NCI-H748 (cell line): Measurements from ENCODE around the gene ADAM15.

Experiments
- DNase-seq: peaks from one replicate; lab custom pipeline; 2025; ENCODE audit not compliant: unreplicated experiment; lab: John Stamatoyannopoulos, UW

ADAM15 gene

DNA sequence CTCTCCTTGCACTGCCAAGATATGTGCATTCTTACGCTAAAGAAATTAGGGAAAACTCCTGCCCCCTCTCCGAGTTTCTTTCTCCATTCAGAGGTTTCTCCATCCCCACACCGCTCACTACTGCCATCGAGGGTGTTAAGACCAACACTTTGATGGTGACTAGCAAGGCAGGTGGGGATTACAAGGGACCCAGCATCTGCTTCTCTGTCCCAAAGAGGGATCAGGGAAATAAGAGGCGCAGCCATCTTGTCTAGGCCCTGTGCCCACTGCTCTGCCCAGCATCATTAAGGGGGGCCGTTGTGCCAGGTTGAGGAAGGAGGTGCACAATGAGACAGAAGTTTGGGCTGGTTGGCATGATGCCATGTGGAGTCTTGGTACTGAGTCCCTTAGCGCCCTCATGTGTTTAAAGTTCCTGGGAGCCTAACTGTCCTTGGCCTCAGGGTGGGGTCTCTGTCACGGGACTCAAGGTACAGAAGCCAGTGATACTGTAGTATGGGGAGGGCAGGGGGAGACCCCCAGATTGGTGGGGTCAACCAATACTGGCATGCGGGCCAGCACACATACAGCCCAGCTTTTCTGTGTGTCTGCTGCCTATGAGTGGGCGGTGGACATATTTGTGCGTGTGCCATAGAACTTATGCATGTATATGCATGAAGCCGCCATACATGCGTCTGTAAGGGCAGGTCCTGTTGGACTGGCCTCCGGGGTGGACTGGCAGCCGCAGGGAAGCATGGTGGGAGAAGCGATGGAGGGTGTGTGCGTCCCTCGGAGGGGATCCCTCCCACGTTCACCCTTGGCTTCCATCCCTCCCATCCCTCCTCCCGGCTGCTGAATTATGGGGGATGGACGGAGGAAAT, 33.0 kb downstream of the ADAM15 start:
- peak; percentile 52 for DNase-seq

GRCh38 chr1:155084722-155085503, 33.8 kb downstream of the ADAM15 start:
- DNase-seq, result peak; percentile 96

- DNase-seq, result peak; percentile 65
Observed at GRCh38 chr1:155085504-155086127, 34.5 kb downstream of the ADAM15 start.

DNA sequence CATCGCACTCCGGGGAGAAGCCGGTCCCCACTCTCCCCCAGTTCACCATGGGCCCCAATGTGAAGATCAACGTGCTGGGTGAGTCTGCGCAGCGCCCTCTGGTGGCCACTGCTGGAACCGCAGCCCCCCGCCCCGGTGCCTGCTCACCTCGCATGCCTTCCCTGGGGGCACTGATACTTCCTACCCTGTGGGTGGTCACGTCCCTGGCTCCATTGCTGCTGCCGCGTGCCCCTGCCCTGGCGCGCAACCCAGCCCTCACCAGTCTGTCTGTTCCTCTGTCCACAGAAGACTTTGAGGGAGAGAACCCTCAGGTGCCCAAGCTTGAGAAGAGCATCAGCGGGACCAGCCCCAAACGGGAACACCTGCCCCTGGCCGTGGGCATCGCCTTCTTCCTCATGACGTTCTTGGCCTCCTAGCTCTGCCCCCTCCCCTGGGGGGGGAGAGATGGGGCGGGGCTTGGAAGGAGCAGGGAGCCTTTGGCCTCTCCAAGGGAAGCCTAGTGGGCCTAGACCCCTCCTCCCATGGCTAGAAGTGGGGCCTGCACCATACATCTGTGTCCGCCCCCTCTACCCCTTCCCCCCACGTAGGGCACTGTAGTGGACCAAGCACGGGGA, 35.1 kb downstream of the ADAM15 start:
- DNase-seq, result peak; percentile 73

GRCh38 chr1:155086856-155087535, 35.9 kb downstream of the ADAM15 start:
- DNase-seq, result no peak

DNA sequence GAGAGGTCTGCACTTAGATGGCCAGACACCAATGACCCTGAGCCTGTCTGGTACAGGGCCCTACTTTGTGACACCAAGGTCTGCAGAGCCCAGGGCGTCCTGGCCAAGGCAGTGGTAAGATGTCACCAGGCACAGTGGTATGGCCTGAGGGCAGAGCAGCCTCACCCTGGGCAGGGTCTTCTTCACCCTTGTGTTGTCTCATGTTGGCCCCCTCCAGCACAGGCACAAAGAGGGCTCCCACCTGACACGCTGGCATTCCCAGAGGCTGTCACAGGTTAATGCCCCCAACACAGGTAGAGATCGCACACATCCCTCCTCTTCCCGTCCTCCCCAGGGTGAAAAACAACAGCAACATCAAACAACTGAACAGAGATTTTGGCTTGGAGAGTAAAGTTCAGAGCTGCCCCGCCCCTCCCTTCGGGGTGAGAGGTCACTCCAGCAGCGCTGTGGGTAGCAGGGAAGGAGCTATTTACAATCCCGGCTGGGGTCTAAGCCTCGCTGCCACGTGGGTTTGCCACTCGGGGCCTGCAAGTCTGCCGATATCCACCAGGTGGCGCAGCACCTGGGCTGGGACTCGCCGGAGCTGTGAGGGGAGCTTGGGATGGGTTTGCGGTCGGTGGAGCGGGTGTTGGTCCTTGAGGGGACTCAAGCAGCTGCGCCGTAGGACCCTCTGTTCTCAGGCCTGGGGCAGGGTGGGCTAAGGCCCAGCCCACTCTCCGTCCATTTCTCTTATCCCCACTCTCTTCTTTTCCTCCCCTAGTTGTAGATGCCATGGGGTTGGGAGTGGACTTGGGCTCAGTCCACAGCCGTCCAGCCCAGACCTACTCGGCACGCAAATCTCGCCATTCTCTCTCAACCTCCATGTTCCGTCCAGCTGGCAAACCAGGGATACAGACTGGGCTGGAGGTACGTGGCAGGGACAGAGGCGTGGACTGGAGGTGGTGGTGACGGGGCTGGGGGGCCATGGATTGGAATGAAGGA, 40.2 kb downstream of the ADAM15 start:
- DNase-seq, result peak; percentile 81

- DNase-seq, result no peak
Observed at GRCh38 chr1:155092131-155092530, 41.0 kb downstream of the ADAM15 start.

- DNase-seq, result no peak
Observed at GRCh38 chr1:155092641-155093040, 41.5 kb downstream of the ADAM15 start.

DNA sequence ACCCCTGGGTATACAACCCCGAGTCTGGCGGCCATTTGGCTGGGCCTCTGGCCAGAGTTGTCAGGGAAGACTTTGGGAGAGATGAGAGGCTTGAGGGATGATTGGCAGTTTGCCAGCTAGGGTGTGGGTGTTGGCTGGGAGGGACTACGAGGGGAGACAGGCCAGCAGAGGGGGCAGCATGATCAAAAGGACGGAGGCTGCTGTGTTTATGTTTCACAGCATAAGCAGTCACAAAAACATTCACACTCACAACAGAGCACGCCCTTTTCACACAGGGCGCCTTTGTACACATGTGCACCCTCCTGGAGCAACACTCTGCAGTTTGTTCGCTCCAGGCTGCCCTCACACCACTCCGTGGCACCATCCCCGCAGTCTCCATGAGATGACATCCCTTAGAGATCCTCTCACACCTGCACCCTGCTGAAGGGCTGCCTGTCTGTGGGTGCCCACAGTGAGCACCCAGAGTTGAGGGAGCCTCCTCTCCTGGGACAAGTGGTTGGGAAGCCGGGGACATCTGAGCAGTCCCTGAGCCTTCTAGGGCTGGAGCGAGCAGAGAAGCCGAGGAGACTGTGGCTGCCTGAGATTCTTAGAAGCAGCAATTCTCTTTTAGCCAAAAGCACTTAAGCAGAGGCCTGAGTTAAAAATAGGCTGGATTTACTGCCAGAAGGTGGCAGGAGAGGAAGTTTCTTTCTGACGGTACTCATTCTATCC, 43.0 kb downstream of the ADAM15 start:
- DNase-seq, result peak; percentile 93

- DNase-seq, result no peak
Observed at GRCh38 chr1:155094622-155094948, 43.5 kb downstream of the ADAM15 start.

DNA sequence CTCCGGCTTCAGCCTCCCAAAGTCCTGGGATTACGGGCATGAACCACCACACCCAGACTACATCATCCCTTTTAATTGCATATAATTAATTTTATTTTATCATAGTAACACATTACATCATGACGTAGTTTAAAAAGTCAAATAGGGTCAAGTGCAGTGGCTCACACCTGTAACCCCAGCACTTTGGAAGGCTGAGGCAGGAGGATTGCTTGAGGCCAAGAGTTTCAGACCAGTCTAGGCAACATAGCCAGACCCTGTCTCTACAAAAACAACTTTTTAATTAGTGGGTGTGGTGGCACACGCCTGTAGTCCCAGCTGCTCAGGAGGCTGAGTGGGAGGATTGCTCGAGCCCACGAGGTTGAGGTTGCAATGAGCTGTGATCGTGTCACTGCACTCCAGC, 48.2 kb downstream of the ADAM15 start:
- no peak for DNase-seq

- no peak for DNase-seq
Observed at GRCh38 chr1:155103325-155103724, 52.2 kb downstream of the ADAM15 start.

DNA sequence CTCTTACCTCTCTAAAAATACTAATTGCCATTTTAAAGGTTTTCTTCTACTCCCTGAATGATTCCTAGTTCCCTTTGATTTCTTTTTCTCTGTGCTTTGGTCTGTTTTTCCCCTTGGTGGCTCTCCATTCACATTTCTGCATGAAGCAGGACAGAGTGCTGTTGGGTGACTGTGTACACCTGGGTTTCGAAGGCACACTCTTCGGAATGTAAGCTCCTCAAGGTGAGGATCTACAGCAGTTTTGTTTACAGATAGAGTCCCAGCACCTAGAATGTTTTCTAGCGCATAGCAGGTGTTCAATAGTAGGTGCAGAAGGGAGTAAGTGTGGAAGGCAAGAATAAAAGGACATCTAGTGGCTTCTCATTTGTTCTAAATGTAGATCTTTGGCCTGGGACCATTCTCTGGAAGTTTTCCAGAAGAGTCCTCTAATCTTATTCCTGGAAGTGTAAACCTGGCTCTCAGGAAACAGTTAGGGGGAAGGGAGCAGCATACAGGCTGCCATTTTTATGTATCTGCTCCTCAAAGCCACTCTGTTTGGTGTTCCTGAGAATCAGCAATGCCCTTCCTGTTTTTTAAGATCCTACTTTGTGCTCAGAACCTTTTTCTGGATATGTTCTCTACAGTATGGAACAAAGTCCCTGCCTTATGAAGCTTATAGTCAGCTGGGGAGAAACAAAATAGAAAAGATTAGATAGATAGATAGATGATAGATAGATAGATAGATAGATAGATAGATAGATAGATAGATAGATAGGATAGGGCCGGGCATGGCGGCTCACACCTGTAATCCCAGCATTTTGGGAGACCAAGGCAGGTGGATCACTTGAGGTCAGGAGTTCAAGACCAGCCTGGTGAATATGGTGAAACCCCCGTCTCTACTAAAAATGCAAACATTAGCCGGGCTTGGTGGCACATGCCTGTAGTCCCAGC, 53.8 kb downstream of the ADAM15 start:
- DNase-seq, result no peak

- DNase-seq, result no peak
Observed at GRCh38 chr1:155105604-155106011, 54.5 kb downstream of the ADAM15 start.

- peak; percentile 74 for DNase-seq
Observed at GRCh38 chr1:155106862-155107261, 55.7 kb downstream of the ADAM15 start.

- no peak for DNase-seq
Observed at GRCh38 chr1:155107309-155108264, 56.5 kb downstream of the ADAM15 start.

GRCh38 chr1:155108296-155108695, 57.2 kb downstream of the ADAM15 start:
- no peak for DNase-seq
